Suprapubic skin (tissue), 4 donors: ENCODE results near the gene LY6G5C. TPM values are rescaled to one million over a fixed set of nuclear protein-coding genes. Genes with fewer than 3 reads are reported as not detected.

Experiments
- DNase-seq, 2 donors: peaks; one replicate each; pipeline ENCODE4 v3.0.0-alpha.2; 2019; ENCODE audit warnings: low spot score in 2 of 2
- H3K27ac ChIP-seq: fragments of 200-600 bp; sonication (generic); one replicate; pipeline ENCODE4 v1.5.1; 2019
- H3K27me3 ChIP-seq: fragments of 200-600 bp; sonication (generic); one replicate; pipeline ENCODE4 v1.5.1; 2019
- H3K36me3 ChIP-seq: fragments of 200-600 bp; sonication (generic); one replicate; pipeline ENCODE4 v1.5.1; 2019
- H3K4me1 ChIP-seq: fragments of 200-600 bp; sonication (generic); one replicate; pipeline ENCODE4 v1.5.1; 2019
- H3K4me3 ChIP-seq: fragments of 200-600 bp; sonication (generic); one replicate; pipeline ENCODE4 v1.5.1; 2019; ENCODE audit warnings: mild to moderate bottlenecking
- H3K9me3 ChIP-seq: fragments of 200-600 bp; sonication (generic); one replicate; pipeline ENCODE4 v1.5.1; 2019
- EP300 ChIP-seq: sonication (generic); formaldehyde crosslinking; IDR thresholded peaks from one replicate; pipeline ENCODE4 v1.6.1; 2017; ENCODE audit warnings: antibody characterized with exemption
- POLR2A ChIP-seq, 2 donors: fragments of 450-650 bp; IDR thresholded peaks; one replicate each; pipeline ENCODE4 v1.6.1; 2017; ENCODE audit warnings: antibody characterized with exemption in 2 of 2, mild to moderate bottlenecking in 2 of 2, moderate library complexity in 2 of 2
- POLR2AphosphoS5 ChIP-seq, 3 donors: sonication (generic); formaldehyde crosslinking; IDR thresholded peaks; one replicate each; pipeline ENCODE4 v1.6.1; 2017; ENCODE audit warnings: antibody characterized with exemption in 3 of 3
- WGBS: methylation state at CpG from one replicate; pipeline ENCODE4 v1.1.5; 2018; 5-methylcytosine and 5-hydroxymethylcytosine counted together
- total RNA-seq, 4 donors: library from RNA; depleted of rRNA; stranded (reverse); fragments of >200 nt; gene quantifications; one replicate each; pipeline ENCODE4 v1.1.0, GENCODE V29; 2016
- TF ChIP-seq, protein P1 (sequence below), 2 donors: fragments of 200-600 bp in 1 of 2; fragments of 450-650 bp in 1 of 2; sonication (generic) in 1 of 2; IDR thresholded peaks; one replicate each; pipeline ENCODE4 v1.5.1; 2016 to 2019; ENCODE audit warnings: antibody characterized with exemption in 2 of 2, mild to moderate bottlenecking in 1 of 2, moderate library complexity in 1 of 2

The LY6G5C gene
- total RNA-seq, 4 donors from 2014 or later = 0.73 to 5.1 TPM; not detected in 2

DNA sequence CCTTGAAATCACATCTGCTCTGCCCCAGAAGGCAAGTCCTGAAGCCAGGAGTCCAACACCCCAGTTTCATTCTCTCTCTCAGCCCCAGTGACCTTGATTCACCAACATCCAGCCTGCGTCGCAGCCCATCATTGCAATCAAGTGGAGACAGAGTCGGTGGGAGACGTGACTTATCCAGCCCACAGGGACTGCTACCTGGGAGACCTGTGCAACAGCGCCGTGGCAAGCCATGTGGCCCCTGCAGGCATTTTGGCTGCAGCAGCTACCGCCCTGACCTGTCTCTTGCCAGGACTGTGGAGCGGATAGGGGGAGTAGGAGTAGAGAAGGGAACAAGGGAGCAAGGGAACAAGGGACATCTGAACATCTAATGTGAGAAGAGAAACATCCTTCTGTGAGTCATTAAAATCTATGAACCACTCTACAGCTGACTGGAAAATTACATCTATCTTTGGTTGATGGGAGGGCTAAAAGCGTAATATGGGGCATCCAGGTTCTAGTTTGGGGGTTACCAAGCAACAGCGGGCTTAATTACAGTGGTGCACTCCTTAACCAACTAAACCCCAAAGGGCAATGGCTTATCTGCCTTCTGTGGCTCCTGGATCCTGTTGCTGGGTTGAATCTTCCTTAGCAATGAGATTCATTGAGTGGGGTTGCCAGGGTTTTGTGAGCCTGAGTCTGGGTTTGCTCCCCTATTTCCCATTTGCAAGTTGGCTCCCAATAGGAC lies 36.8 kb upstream of the LY6G5C start:
- 50% methylated on average over 10 of the region's 10 CpGs for WGBS
- Histone ChIP-seq H3K27ac (peak overlapping the region; percentile 88), H3K36me3 (no peaks in the 10 kb centered on the region), H3K4me3 (no peak overlapping the region), H3K4me1 (peaks cover 81% of the 10 kb centered on the region), H3K9me3 (no peaks in the 10 kb centered on the region), H3K27me3 (no peaks in the 10 kb centered on the region)
- no peak for DNase-seq
- TF ChIP-seq, protein P1, sequence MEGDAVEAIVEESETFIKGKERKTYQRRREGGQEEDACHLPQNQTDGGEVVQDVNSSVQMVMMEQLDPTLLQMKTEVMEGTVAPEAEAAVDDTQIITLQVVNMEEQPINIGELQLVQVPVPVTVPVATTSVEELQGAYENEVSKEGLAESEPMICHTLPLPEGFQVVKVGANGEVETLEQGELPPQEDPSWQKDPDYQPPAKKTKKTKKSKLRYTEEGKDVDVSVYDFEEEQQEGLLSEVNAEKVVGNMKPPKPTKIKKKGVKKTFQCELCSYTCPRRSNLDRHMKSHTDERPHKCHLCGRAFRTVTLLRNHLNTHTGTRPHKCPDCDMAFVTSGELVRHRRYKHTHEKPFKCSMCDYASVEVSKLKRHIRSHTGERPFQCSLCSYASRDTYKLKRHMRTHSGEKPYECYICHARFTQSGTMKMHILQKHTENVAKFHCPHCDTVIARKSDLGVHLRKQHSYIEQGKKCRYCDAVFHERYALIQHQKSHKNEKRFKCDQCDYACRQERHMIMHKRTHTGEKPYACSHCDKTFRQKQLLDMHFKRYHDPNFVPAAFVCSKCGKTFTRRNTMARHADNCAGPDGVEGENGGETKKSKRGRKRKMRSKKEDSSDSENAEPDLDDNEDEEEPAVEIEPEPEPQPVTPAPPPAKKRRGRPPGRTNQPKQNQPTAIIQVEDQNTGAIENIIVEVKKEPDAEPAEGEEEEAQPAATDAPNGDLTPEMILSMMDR (IDR thresholded peaks at IDR 0.05) = no peak
- TF ChIP-seq POLR2A (IDR thresholded peaks at IDR 0.05) (no peak), EP300 (no peak), POLR2AphosphoS5 (IDR thresholded peaks at IDR 0.05) (no peak)

DNA sequence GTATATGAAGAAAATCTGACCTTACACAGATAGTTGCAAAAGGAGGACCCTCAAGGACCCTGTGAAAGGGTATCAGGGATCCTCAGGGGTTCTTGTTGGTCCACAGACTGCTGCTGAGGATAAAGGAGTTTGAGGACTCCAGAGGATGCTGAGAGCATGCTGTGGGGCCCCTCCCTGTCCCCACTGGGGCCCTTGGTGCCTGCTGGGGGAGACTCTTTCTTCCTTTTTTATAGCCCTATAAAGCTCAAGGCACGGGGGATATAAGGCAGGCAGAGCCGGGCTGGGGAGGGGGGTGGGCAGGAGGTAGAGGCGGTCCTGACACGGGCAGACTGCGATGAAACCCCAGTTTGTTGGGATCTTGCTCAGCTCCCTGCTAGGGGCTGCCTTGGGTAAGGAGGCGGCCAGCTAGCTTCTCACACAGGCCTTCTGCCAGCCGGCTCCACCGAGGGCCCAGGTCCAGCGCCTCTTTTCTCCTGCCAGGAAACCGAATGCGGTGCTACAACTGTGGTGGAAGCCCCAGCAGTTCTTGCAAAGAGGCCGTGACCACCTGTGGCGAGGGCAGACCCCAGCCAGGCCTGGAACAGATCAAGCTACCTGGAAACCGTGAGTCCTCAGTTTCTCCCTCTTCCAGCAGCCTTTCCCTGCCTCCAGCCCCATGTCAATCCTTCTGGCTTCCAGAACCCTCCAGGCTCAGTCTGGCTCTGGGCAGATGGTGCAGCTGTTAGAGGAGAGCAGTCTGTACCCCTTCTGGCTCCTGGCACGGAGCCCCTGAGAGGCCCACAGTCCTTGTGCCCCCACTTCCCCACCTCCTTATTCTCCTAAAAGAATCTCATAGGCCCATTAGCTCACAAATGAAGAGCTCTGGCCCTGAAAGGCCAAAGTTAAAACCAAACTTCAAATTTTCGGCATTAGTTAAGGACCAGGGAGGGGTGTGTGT lies 34.4 kb upstream of the LY6G5C start, which contains the start of gene LY6G6D:
LY6G6D (plus strand) TSS at position 327 of the 937 bp plus-strand sequence; CDS start at position 335, 8 bp downstream.
- H3K27ac ChIP-seq = peak within 1 kb of the TSS; percentile 38
- H3K4me3 ChIP-seq = no peak within 1 kb of the TSS
- H3K9me3 ChIP-seq = no peaks in the 10 kb centered on the region
- H3K36me3 ChIP-seq = no peaks in the 10 kb centered on the region
- H3K27me3 ChIP-seq = no peaks in the 10 kb centered on the region
- TF ChIP-seq, protein P1 (IDR thresholded peaks at IDR 0.05) = no peak
- TF ChIP-seq POLR2A (IDR thresholded peaks at IDR 0.05) (no peak), EP300 (no peak), POLR2AphosphoS5 (IDR thresholded peaks at IDR 0.05) (no peak)
- WGBS = 48% methylated on average over 9 of the region's 16 CpGs
- H3K4me1 ChIP-seq = peaks cover 89% of the 10 kb centered on the region
- no peak for DNase-seq

GRCh38 chr6:31713991-31714684 lies 33.3 kb upstream of the LY6G5C start:
- TF ChIP-seq POLR2AphosphoS5 (IDR thresholded peaks at IDR 0.05) = no peak
- no peak for TF ChIP-seq POLR2A (IDR thresholded peaks at IDR 0.05)
- TF ChIP-seq, protein P1 (IDR thresholded peaks at IDR 0.05) = no peak
- no peak for TF ChIP-seq EP300
- Histone ChIP-seq H3K9me3 (no peaks in the 10 kb centered on the region), H3K27ac (peak overlapping the region; percentile 45), H3K27me3 (no peaks in the 10 kb centered on the region), H3K4me3 (no peak overlapping the region), H3K36me3 (no peaks in the 10 kb centered on the region), H3K4me1 (peaks cover 77% of the 10 kb centered on the region)
- no peak for DNase-seq
- 38% methylated on average over 5 of the region's 5 CpGs for WGBS

GRCh38 chr6:31713465-31713864 lies 32.6 kb upstream of the LY6G5C start:
- no peak for DNase-seq
- Histone ChIP-seq H3K27me3 (no peaks in the 10 kb centered on the region), H3K9me3 (no peaks in the 10 kb centered on the region), H3K4me1 (peaks cover 70% of the 10 kb centered on the region), H3K36me3 (no peaks in the 10 kb centered on the region), H3K27ac (peak overlapping the region; percentile 45), H3K4me3 (no peak overlapping the region)
- 51% methylated on average over 4 of the region's 4 CpGs for WGBS
- TF ChIP-seq, protein P1 (IDR thresholded peaks at IDR 0.05) = no peak
- TF ChIP-seq POLR2A (IDR thresholded peaks at IDR 0.05) (no peak), POLR2AphosphoS5 (IDR thresholded peaks at IDR 0.05) (no peak)
